Hindlimb muscle (tissue), 1 donor: ENCODE measurements around the gene IGDCC3. TPM values are rescaled to one million over a fixed set of nuclear protein-coding genes. Genes with fewer than 3 reads are reported as not detected.

Source experiments
- DNase-seq: peaks from one replicate; pipeline ENCODE4 v3.0.0-alpha.2; 2013
- polyA plus RNA-seq: library from polyadenylated mRNA; unstranded; fragments of 120-200 nt; gene quantifications from one replicate; pipeline ENCODE4 v1.2.1, GENCODE V29; 2013; ENCODE audit not compliant: insufficient read length

The IGDCC3 gene
- polyA plus RNA-seq, 1 donor: 5.0 TPM

DNA sequence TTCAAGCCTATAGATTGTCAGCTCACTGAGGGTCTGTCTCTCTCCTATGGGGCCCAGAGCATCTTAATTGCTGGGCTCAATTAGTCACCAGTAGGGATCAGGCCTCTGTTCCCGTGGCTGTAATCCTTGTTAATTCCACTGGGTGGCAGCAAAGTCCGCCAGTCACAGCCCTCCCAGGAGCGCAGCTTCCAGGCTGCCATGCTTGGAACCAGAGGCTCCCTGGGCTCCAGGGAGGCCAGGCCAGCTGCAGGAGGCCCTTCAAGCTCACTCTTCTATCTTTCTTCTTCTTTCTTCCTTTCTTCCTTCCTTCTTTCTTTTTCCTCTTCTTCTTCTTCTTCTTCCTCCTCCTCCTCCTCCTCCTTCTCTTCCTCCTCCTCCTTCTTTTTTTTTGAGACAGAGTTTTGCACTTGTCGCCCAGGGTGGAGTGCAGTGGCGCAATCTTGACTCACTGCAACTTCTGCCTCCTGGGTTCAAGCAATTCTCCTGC is 58.9 kb downstream of the IGDCC3 start:
- peak; percentile 84 for DNase-seq

DNA sequence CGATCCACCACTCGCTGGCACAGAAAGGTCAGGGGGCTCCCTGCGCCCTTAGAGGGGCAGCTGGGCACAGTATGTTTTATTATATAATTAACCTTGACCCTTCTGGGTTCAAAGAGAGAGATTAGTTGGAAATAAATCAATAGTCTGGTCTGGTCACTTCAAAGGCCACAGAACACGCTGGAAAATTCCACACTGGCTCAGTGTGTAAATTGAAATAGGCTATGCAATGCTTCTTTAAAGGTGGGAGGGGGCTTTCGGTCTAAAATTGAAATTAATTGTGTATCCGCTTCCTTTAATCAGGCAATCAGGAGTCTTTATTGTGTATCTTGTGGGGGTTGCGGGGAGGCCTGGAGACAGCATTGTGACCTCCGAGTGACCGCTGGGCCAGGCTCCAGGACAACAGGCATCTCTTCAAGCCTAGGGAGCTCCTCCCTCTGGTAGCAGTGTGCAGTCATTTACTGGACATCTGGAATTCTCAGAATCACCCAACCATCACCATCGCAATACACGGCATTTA is 65.3 kb downstream of the IGDCC3 start:
- peak; percentile 69 for DNase-seq

DNA sequence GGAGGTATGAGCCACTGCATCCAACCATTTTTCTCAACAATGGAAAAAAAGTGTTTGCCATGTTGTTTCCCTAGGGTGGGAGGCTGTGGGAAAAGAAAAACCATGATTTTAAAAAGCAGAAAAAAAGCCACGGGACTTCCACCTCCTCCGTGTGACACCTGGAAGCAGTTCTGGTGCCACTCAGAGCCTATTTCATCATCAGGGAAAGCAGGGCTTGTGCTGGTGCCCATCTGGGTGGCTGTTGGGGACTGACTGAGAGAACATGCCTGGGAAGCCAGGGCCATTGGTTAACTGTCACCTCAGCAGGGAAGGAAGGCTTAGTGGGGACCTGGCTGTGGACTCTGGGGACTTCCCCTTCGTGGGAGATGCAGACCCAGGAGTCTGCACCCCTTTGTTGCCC is 66.0 kb downstream of the IGDCC3 start:
- no peak for DNase-seq

DNA sequence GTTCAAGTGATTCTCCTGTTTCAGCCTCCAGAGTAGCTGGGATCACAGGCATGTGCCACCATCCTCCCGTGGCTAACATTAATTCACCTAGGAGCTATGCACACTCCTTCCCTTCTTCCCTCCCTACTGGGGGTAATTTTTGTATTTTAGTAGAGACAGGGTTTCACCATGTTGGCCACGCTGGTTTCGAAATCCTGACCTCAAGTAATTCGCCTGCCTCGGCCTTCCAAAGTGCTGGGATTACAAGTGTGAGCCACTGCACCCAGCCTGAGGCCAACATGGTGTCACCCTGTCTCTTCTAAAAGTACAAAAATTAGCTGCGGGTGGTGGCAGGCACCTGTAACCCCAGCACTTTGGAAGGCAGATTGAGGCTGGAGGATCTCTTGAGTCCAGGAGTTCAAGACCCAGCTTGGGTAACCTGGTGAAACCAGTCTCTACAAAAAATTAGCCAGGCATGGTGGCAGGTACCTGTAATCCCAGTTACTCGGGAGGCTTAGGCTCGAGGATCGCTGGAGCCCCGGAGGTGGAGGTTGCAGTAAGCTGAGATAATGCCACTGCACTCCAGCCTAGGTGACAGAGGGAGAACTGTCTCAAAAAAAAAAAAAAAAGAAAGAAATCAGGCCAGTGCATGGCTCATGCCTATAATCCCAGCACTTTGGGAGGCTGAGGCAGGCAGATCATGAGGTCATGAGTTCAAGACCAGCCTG is 67.2 kb downstream of the IGDCC3 start:
- no peak for DNase-seq

DNA sequence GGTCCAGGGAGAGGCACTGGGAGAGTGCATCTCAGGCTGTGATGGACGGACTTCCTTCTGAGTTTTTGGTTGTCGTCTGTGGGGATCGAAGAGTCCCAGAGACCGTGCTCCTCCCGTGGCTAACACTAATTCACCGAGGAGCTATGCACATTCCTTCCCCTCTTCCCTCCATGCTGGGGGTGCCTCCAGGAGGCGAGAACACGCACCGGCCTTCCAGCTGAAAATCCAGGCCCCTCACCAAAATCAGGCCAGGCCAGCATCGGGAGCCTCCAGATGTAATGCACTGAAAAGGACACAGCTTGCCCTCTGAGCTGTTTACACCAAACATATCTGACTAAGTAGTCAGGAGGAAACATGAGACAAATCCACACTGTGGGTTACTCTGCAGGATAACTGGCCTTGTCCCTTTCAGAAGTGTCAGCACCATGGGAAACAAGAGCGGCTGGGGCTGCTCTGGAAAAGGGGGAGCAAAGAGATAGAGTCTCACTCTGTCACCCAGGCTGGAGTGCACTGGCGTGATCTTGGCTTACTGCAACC is 67.9 kb downstream of the IGDCC3 start:
- DNase-seq: no peak

DNA sequence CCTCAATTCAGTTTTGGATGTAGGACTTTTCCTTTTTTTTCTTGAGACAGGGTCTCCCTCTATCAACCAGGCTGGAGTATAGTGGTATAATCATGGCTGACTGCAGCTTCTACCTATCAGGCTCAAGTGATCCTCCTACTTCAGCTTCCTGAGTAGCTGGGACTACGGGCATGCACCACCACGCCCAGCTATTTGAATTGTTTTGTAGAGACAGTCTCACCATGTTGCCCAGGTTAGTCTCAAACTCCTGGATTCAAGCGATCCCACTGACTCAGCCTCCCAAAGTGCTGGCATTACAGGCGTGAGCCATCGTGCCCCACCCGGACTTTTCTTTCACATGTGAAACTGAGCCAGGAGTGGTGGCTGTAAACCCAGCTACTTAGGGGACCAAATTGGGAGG is 69.8 kb downstream of the IGDCC3 start:
- DNase-seq: no peak

DNA sequence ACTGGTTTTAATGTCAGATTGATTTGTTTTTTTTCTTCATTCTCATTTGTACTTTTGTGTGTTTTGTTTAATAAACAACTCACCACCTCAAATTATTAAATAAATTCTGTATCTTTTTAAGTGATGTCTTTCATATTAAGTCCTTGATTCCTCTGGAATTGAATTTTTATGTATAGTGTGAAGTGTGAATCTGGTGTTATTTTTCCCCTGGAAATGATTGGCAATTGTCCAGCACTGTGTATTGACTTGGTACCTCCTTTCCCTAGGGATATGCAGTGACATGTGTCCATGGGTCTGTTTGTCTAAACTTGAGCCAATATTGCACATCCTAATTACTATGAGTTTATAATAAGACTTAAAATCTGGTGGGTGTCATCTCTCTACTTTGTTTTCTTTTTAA is 71.3 kb downstream of the IGDCC3 start:
- DNase-seq: no peak

DNA sequence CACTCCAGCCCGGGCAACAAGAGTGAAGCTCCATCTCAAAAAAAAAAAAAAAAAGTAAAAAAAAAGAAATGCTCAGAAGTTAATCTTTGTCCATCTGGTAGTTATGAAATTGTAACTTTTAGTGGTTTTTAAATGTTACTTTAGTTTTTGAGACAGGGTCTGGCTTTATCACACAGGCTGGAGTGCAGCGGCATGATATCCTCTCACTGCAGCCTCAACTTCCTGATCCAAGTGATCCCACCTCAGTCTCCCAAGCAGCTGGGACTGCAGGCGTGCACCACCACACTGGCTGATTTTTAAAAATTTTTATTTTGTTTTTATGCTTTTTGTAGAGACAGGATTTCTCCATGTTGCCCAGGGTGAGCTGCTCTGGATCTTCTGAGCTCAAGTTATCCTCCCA is 72.0 kb downstream of the IGDCC3 start:
- no peak for DNase-seq

DNA sequence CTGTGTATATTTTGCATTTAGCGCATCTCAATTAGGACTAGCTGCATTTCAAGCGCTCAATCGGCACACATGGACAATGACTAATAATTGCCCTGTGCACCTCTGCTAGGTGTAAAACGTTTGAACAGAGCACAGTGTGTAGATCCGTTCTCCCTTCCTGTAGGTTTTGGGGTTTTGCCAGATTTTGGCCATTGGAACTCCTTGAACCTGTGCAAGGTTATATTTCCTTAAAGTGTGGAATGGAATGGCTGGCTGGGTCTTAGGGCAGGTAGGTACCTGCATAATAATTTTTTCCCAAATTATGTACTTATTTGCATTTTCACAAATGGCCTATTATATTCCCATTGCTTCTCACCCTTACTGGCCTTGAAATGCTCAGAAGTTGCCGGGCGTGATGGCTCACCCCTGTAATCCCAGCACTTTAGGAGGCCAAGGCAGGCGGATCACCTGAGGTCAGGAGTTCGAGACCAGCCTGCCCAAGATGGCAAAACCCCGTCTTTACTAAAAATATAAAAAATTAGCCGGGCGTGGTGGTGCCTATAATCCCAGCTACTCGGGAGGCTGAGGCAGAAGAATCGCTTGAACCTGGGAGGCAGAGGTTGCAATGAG is 72.5 kb downstream of the IGDCC3 start:
- DNase-seq: no peak

DNA sequence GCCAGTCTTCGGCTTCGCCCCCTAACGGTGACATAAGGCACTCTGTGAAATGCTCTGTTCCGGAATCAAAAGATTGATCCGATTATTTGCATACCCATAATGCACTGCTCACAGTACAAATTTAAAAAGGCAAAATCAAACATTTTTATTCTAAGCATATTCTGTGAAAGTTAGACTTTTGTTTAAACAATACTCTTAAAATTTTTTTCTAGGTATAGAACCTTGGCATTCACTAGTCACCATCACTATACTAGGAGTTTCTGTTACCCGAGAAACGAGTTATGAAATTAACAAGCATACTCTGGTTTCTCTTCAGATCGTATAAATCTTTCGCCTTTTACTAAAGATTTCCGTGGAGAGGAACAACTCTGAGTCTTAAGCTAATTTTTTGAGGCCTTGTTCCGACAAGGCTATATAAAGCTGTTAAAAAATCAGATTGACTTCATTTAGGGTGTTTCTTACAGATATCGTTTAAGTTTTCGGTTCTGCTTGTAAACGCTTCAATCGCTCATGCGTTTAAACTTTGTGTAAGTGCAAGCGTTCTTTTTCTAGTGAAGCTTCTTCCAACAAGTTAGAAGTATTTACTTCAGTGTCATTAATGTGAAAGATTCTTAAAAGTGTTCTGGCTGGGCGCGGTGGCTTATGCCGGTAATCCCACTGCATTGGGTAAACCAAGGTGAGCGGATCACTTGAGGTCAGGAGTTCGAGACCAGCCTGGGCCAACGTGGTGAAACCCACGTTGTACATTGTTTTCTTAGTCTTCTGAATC is 73.2 kb downstream of the IGDCC3 start, which contains the start of gene RNU5B-1:
TSS of gene RNU5B-1 (plus strand) at position 297 of the 769 bp plus-strand sequence.
- DNase-seq: peak; percentile 88

DNA sequence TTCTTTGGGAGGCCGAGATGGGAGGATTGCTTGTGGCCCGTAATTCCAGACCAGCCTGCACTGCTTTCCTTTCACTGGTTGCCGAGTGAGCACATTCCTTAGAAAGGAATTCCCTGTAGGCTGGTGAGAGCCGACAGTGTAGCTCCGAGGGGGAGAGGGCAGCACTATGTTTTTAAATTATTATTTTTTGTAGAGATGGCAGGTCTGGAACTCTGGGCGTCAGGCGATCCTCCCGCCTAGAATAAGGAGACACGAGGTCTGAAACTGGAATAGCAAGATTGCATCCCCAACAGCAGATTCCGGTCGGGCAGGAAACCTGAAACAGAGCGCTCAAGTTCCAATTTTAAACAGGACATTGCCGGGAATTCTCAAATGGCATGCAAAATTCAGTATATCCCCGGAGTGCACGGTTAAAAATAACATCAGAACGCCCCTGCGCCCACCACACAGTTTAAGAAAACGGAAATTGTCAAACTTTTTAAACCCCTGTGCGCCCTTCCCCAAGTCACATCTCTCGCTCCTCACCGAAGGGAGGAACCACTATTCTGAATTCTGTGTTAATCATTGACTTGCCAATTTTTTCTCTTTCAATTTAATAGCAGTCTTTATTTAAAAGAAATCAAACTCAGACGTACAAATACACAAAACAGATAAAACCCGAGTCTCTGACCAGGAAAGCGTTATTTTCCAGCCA is 74.0 kb downstream of the IGDCC3 start:
- peak; percentile 72 for DNase-seq

DNA sequence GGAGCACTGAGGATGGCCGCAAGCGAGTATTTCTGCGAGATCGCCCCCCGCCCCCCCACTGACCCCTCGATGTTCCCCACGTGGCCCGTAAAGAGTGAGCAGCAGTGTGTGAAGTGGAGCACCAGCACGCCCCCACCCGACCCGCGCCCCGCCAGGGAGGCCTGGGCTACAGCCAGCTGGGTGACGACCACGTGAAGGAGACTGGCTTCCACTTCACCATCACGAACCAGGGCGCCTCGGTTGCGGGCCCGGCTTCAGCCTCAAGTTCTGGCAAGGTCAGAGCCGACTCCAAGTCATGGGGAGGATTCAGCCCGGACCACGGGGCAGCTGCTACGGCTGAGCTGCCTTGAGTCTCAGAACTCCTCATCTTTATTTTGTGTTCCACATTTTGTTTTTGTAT is 75.7 kb downstream of the IGDCC3 start:
- DNase-seq: no peak

DNA sequence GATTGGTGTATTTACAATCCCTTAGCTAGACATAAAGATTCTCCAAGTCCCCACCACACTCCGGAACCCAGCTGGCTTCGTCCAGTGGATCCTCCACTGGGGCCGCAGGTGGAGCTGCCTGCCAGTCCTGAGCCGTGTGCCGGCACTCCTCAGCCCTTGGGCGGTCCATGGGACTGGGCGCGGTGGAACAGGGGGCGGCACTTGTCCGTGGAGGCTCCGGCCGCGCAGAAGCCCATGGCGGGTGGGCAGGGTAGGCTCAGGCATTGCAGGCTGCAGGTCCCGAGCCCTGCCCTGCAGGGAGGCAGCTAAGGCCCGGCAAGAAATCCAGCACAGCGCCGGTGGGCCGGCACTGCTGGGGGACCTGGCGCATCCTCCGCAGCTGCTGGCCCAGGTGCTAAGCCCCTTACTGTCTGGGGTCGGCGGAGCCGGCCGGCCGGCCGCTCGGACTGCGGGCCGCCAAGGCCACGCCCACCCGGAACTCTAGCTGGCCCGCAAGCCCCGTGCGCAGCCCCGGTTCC is 76.8 kb downstream of the IGDCC3 start:
- no peak for DNase-seq

DNA sequence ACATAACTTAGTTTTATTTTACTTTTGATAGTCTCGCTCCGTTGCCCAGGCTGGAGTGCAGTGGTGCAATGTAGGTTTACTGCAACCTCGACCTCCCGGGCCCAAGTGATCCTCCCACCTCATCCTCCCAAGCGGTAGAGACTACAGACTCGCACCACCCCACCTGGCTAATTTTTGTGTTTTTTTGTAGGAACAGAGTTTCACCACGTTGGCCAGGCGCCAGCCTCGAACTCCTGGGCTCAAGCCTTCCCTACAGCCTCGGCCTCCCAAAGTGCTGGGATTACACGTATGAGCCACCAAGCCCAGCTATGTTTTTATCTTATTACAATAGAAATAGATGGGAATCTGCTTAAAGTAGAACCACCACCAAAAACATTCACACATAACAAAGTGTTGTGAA is 79.1 kb downstream of the IGDCC3 start:
- DNase-seq: no peak

DNA sequence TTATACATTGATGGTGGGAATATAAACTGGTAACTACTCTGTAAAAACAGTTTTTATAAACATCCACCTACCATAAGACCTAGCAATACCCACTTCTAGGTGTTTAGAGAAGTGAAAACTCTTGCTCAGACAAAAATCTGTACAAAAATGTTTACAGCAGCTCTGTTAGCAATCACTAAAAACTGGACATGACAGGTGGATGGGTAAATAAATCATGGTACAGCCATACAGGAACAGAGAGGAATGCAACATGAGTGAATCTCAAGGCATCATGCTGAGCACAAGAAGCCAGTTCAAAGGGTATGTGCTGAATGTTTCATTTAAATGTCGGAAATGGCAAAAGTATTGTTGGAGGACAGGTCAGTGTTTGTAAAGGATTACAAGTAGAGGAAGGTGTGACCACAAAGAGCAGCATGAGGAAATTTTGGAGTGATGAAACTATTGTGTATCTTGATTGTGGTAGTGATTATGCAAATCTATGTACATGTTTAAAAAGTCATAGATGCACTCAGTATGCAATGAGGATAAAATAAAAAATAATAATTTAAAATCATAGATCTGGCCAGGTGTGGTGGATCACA is 84.8 kb downstream of the IGDCC3 start:
- DNase-seq: no peak

DNA sequence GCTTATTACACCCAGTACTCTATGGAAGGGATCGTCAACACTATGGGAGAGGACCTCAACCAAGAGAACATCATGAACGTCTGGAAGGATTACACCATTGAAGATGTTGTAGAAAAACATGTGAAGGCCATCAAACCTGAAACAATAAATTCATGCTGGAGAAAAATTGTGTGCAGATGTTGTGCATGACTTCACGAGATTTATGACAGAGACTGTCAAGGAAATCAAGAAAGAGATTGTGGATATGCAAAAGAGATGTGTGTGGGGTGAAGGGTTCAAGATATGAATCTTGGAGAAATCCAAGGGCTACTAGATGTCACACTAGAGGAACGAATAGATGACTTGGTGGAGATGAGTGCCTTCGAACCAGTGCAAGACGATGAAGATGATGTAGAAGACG is 87.6 kb downstream of the IGDCC3 start:
- no peak for DNase-seq

DNA sequence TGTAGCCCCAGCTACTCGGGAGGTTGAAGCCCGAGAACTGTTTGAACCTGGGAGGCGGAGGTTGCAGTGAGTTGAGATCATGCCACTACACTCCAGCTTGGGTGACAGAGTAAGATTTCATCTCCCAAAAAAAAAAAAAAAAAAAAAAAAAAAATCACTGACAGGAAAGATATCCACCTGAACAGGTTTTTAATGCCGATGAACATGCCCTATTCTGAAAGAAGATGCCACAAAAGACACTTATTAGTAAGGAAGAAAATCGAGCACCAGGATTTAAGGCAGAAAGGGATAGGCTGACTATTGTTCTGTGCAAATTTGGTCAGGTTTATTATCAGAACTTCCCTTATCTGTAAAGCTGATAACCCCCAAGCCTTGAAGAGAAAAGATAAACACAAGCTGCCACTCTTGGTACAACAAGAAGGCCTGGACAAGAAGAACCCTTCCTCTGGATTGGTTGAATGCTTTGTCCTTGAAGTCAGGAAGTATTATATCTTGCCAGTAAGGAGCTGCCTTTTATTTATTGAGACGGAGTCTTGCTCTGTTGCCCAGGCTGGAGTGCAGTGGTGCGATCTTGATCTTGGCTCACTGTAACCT is 88.4 kb downstream of the IGDCC3 start:
- no peak for DNase-seq

DNA sequence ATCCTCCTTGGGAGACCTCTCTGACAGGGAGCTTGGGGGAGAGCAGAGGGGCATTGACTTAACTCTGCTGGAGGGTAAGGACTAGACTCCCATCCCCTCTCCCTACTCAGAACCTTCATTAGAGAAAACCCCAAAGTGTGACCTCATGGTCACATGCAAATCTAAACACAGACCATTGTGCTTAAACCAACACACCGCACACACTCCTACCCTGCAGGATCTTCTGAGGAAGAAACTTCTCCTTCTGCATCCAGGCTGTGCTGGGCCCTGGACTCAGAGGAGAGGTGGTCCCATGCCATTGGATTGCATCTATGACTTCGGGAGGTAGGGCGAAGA is 90.3 kb downstream of the IGDCC3 start:
- DNase-seq: no peak

DNA sequence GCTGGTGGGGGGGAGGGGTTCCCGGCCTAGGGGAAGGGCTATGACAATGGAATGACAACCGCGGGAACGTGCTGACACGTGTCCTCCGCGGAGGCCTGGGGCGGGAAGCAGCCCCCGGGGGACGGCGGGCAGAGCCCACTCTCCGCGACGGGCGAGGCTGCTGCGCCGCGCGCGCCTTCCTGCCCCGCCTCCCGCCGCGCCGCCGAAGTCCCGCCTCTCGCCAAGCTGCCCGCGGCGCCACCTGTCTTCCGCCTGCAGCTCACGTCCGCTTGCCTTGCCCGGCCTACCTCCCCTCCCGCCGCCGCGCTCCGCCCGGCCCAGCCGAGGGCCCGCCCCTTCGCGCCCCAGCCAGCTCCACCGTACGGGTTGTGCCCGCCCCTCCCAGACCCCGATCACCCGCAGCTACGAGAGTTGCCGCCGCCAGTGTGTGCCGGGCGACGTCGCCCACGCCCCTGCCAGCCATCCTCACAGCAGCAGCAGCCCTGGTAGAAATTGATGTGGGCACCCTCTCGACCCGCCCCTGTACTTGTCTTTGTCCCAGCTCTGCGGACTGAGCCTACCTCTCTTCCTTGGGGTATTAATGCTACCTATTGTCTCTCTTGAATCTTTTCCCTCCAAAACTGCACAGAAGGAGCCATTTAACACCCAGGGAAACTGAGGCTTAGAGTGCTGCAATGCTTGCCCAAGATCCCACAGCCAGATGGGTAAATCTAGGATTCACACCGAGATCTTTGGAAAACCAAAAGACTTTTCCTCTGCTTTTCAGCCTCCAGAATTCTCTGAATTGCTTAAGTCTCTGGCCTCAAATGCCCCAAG is 90.9 kb downstream of the IGDCC3 start, which contains the start of gene PARP16:
TSS of gene PARP16 (minus strand) at position 180 of the 816 bp plus-strand sequence. CDS start 457 bp downstream, outside the sequence.
- DNase-seq: peak; percentile 89

DNA sequence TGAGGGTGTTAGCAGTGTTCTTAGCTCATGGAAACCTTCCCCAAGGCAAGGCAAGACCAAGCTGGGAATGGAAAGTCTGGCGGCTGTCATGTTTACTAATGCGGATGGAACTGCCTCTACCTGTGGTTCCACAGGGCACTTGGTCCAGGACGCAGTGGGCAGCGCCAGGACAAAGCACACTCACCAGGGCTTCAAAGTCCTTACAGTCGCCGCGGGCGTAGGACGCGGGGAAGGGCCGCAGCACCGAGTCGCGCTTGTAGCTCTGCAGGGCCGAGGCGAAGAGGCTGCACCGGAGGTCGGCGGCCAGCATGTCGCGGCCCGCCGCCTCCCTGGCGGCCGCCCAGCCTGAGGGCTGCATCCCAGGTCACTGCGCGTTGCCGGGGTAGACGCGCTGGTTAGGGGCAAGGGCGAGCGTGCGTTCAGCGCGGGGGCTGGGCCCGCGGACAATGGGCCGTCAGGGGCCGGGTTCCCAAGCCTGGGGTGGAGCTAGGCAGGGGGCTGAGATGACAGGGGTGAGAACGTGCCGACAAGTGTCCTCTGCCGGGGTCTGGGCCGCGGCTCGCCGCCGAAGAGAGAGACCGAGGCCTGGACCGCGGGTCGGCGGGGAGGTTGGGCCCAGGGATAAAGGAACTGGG is 91.6 kb downstream of the IGDCC3 start:
- peak; percentile 57 for DNase-seq
